ENCODE measurements around the gene NAT9. TPM values are rescaled to one million over a fixed set of nuclear protein-coding genes. Genes with fewer than 3 reads are reported as not detected.

The NAT9 gene
- total RNA-seq, 1 donor, result 32.0 TPM

DNA sequence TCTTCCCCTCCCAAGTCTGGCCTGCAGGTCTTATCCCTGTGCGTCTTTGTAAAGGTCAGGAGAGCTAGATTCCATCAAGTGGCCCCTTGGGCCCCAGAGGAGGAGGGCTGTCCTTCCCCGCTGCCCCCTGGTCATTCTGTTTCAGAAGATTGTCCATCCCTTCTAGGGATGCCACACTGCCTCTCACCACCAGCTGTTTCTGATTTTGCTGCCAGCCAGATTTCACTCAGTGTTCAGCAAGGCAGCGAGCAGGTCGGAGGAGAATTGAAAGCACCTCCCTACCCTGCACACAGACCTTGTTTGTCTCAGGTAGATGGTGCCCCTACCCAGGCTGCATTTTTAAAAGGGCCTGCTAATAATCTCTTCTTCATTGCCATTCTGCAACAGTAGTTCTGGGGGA, 21.7 kb upstream of the NAT9 start:
- DNase-seq (ENCODE audit: low read depth), result no peak
- no peak overlapping the region for H3K4me3 ChIP-seq (ENCODE audit: low read depth, low read length)
- TF ChIP-seq, protein P1, sequence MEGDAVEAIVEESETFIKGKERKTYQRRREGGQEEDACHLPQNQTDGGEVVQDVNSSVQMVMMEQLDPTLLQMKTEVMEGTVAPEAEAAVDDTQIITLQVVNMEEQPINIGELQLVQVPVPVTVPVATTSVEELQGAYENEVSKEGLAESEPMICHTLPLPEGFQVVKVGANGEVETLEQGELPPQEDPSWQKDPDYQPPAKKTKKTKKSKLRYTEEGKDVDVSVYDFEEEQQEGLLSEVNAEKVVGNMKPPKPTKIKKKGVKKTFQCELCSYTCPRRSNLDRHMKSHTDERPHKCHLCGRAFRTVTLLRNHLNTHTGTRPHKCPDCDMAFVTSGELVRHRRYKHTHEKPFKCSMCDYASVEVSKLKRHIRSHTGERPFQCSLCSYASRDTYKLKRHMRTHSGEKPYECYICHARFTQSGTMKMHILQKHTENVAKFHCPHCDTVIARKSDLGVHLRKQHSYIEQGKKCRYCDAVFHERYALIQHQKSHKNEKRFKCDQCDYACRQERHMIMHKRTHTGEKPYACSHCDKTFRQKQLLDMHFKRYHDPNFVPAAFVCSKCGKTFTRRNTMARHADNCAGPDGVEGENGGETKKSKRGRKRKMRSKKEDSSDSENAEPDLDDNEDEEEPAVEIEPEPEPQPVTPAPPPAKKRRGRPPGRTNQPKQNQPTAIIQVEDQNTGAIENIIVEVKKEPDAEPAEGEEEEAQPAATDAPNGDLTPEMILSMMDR (IDR thresholded peaks at IDR 0.05; ENCODE audit: insufficient read depth, low read depth, low read length), result no peak

GRCh38 chr17:74796866-74797265, 20.7 kb upstream of the NAT9 start:
- DNase-seq (ENCODE audit: low read depth), result no peak
- TF ChIP-seq, protein P1 (IDR thresholded peaks at IDR 0.05; ENCODE audit: insufficient read depth, low read depth, low read length), result no peak
- no peak overlapping the region for H3K4me3 ChIP-seq (ENCODE audit: low read depth, low read length)

- DNase-seq (ENCODE audit: low read depth), result no peak
- TF ChIP-seq, protein P1 (IDR thresholded peaks at IDR 0.05; ENCODE audit: insufficient read depth, low read depth, low read length), result no peak
- no peak overlapping the region for H3K4me3 ChIP-seq (ENCODE audit: low read depth, low read length)
These were observed 20.1 kb upstream of the NAT9 start for GRCh38 chr17:74796211-74796610.

- TF ChIP-seq, protein P1 (IDR thresholded peaks at IDR 0.05; ENCODE audit: insufficient read depth, low read depth, low read length), result no peak
- DNase-seq (ENCODE audit: low read depth), result no peak
- H3K4me3 ChIP-seq (ENCODE audit: low read depth, low read length), result no peak overlapping the region
These were observed 19.3 kb upstream of the NAT9 start for GRCh38 chr17:74795327-74796020.

DNA sequence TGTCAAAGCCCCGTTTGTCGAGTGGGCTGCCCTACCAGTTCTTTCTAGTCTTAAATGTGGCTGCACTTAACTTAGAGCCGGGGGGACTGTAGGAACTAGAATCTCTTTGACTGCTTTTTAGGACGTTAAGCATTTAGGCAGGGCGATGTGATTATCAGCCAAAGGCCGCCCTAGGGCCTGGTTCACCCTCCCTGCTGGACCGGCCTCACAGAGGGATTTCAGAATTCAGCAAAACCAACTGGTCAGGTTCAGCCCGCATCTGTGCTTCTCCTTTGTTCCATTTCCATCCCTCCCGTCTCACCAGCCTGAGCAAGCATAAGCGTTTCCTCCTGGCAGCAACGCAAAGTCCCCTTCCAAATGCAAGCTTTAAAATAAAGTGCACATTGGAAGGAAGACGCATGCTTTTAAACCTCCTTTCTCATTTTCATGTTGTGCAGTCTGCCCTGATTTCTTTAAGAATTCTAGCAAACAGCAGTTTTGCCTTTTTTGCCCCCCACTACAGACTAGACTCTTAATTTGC, 16.5 kb upstream of the NAT9 start:
- TF ChIP-seq, protein P1 (IDR thresholded peaks at IDR 0.05; ENCODE audit: insufficient read depth, low read depth, low read length), result no peak
- H3K4me3 ChIP-seq (ENCODE audit: low read depth, low read length), result no peak overlapping the region
- DNase-seq (ENCODE audit: low read depth), result no peak

- no peak overlapping the region for H3K4me3 ChIP-seq (ENCODE audit: low read depth, low read length)
- DNase-seq (ENCODE audit: low read depth), result no peak
- TF ChIP-seq, protein P1 (IDR thresholded peaks at IDR 0.05; ENCODE audit: insufficient read depth, low read depth, low read length), result no peak
These were observed 14.3 kb upstream of the NAT9 start for GRCh38 chr17:74790161-74791058.
